Uterus (tissue), 4 donors: Measurements from ENCODE around the gene HPS4. TPM values are rescaled to one million over a fixed set of nuclear protein-coding genes. Genes with fewer than 3 reads are reported as not detected.

Source experiments
- DNase-seq, 2 donors: peaks; one replicate each; pipeline ENCODE4 v3.0.0-alpha.2; 2019 to 2020
- H3K27ac ChIP-seq, 2 donors: fragments of 200-600 bp; sonication (generic); 1 replicate in 1 of 2; 2 replicates in 1 of 2; pipeline ENCODE4 v1.5.1; 2016 to 2018
- H3K27me3 ChIP-seq, 2 donors: fragments of 200-600 bp; sonication (generic); one replicate each; pipeline ENCODE4 v1.5.1; 2018 to 2019; ENCODE audit warnings: control low read depth in 1 of 2
- H3K36me3 ChIP-seq, 2 donors: fragments of 200-600 bp; sonication (generic); one replicate each; pipeline ENCODE4 v1.5.1; 2019; ENCODE audit warnings: control low read depth in 1 of 2
- H3K4me1 ChIP-seq, 2 donors: fragments of 200-600 bp; sonication (generic); one replicate each; pipeline ENCODE4 v1.5.1; 2018 to 2019; ENCODE audit warnings: control low read depth in 1 of 2
- H3K4me3 ChIP-seq, 2 donors: fragments of 200-600 bp; sonication (generic); 1 replicate in 1 of 2; 2 replicates in 1 of 2; pipeline ENCODE4 v1.5.1; 2018 to 2019; ENCODE audit warnings: mild to moderate bottlenecking in 1 of 2
- H3K9me3 ChIP-seq, 2 donors: fragments of 200-600 bp; sonication (generic); one replicate each; pipeline ENCODE4 v1.5.1; 2019; ENCODE audit warnings: control low read depth in 1 of 2
- POLR2A ChIP-seq, 2 donors: fragments of 450-650 bp; IDR thresholded peaks; one replicate each; pipeline ENCODE4 v1.6.1; 2016; ENCODE audit warnings: antibody characterized with exemption in 2 of 2, mild to moderate bottlenecking in 1 of 2, moderate library complexity in 1 of 2
- intact Hi-C: fragments of 100-400 bp; cut with DNase I; formaldehyde crosslinking; loops from one replicate; pipeline ENCODE4 v1.15.1; 2023; ENCODE audit warnings: low total_unique reads
- total RNA-seq, 4 donors: library from RNA; depleted of rRNA in 3 of 4; stranded (reverse); fragments of >200 nt in 3 of 4; gene quantifications; one replicate each; pipeline versions ENCODE4 v1.1.0 to v1.2.4, GENCODE V29; 2014 to 2023
- TF ChIP-seq, protein P1 (sequence below), 4 experiments: fragments of 200-600 bp in 2 of 4; fragments of 450-650 bp in 2 of 4; sonication (generic) in 2 of 4; IDR thresholded peaks; one replicate each; pipeline ENCODE4 v1.5.1; 2016 to 2019; ENCODE audit warnings: antibody characterized with exemption in 4 of 4, mild to moderate bottlenecking in 2 of 4, moderate library complexity in 1 of 4
- donor health status: DM: yes; HTN: yes; CAD: no.

HPS4 gene
- total RNA-seq, 4 donors from 2014 or later = 23.5 to 65.6 (median 43.5) TPM

DNA sequence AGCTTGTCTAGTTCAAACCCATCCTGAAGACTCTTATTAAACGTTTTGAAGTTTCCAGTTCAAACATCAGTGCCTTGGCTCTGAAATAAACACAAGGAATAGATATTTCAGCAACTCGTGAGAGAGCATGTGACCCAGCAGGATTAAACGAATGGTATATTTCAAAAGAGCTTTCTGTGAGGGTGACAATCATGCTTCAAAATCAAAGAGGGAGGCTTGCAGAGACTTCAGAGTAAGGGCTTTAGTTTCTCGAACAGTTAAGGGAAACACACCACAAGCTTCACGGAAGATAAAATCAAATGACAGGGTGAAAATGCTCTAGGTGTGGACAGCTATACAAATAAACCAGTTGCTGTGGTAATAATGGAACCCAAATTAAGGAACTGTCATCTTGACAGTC, 1.4 kb downstream of the HPS4 start:
- peaks cover 14 to 27% of the 10 kb centered on the region in 2 donors for H3K4me1 ChIP-seq
- H3K4me3 ChIP-seq = no peak overlapping the region
- TF ChIP-seq, protein P1, sequence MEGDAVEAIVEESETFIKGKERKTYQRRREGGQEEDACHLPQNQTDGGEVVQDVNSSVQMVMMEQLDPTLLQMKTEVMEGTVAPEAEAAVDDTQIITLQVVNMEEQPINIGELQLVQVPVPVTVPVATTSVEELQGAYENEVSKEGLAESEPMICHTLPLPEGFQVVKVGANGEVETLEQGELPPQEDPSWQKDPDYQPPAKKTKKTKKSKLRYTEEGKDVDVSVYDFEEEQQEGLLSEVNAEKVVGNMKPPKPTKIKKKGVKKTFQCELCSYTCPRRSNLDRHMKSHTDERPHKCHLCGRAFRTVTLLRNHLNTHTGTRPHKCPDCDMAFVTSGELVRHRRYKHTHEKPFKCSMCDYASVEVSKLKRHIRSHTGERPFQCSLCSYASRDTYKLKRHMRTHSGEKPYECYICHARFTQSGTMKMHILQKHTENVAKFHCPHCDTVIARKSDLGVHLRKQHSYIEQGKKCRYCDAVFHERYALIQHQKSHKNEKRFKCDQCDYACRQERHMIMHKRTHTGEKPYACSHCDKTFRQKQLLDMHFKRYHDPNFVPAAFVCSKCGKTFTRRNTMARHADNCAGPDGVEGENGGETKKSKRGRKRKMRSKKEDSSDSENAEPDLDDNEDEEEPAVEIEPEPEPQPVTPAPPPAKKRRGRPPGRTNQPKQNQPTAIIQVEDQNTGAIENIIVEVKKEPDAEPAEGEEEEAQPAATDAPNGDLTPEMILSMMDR (IDR thresholded peaks at IDR 0.05) = no peak
- no peak for TF ChIP-seq POLR2A (IDR thresholded peaks at IDR 0.05)
- intact Hi-C loops = no loop called here
- H3K36me3 ChIP-seq = no peaks in the 10 kb centered on the region
- H3K9me3 ChIP-seq = no peaks in the 10 kb centered on the region
- DNase-seq = no peak
- H3K27ac ChIP-seq = no peak overlapping the region
- no peaks in the 10 kb centered on the region for H3K27me3 ChIP-seq

DNA sequence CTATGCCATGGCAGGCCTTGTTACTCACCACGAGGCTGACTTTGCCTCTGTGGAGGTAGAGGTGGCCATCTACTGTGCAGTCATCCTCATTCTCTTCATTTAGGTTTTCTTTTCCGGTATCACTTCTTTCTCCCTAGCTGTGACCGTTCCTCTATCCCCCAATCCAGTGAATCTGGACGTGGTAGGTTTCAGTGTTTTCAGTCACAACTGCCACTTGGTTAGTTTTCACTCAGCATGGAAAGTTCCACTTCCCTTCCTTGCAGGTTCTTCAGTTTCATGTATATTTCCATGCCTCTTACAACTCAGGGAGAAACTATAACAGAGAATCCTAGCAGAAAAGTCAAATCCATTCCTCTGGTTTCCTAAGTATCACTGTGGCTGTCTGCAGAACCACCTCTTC, 1.9 kb downstream of the HPS4 start:
- H3K36me3 ChIP-seq = no peaks in the 10 kb centered on the region
- no peak overlapping the region for H3K27ac ChIP-seq
- peaks cover 14 to 27% of the 10 kb centered on the region in 2 donors for H3K4me1 ChIP-seq

DNA sequence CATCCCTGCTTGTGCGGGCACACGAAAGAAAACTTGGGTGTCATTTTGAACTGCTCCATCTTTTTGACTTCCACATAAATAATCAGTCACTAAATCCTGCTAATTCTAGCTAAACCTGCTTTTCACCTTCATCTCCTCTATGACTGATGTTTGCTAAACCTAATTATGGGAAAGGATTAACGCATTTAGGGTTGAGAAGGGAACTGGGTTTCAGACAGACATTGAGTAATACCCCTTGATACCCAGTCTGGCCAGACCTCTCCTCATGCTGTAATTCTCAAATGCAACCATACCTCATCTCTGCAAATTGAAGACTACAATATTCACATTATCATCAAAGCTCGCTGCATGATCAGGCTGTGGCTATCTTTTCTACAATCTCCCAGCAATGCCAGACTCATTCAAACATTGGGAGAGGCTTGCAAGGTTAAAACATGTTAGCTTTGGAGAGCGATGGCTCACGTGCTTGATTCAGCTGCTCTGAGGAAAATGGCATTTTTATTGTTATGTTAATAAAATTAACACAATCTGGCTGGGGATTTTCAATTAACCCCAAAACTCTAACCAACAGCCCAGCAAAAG, 2.4 kb downstream of the HPS4 start:
- Histone ChIP-seq H3K36me3 (no peaks in the 10 kb centered on the region), H3K27me3 (no peaks in the 10 kb centered on the region), H3K9me3 (no peaks in the 10 kb centered on the region), H3K4me3 (no peak overlapping the region), H3K27ac (no peak overlapping the region), H3K4me1 (peaks cover 14 to 27% of the 10 kb centered on the region in 2 donors)
- intact Hi-C loops = no loop called here
- TF ChIP-seq POLR2A (IDR thresholded peaks at IDR 0.05) = no peak
- TF ChIP-seq, protein P1 (IDR thresholded peaks at IDR 0.05) = no peak
- no peak for DNase-seq

More for the DNA sequence above, 1.9 kb downstream of the HPS4 start:
- no peak for DNase-seq
- intact Hi-C loops = no loop called here
- no peak overlapping the region for H3K4me3 ChIP-seq
- no peaks in the 10 kb centered on the region for H3K27me3 ChIP-seq
- TF ChIP-seq, protein P1 (IDR thresholded peaks at IDR 0.05) = no peak
- TF ChIP-seq POLR2A (IDR thresholded peaks at IDR 0.05) = no peak
- no peaks in the 10 kb centered on the region for H3K9me3 ChIP-seq

DNA sequence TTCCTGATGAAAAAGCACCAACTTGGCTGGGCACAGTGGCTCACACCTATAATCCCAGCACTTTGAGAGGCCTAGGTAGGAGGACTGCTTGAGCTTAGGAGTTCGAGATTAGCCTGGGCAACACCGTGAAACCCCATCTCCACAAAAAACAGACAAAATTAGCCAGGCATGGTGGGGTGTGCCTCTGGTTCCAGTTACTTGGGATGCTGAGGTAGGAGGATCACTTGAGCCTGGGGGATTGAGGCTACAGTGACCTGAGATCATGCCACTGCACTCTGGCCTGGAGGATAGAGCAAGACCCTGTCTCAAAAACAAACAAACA, 3.0 kb downstream of the HPS4 start:
- Histone ChIP-seq H3K4me1 (peaks cover 14 to 27% of the 10 kb centered on the region in 2 donors), H3K9me3 (no peaks in the 10 kb centered on the region), H3K4me3 (no peak overlapping the region), H3K36me3 (no peaks in the 10 kb centered on the region), H3K27ac (no peak overlapping the region), H3K27me3 (no peaks in the 10 kb centered on the region)
- no peak for TF ChIP-seq POLR2A (IDR thresholded peaks at IDR 0.05)
- TF ChIP-seq, protein P1 (IDR thresholded peaks at IDR 0.05) = no peak
- no peak for DNase-seq
- intact Hi-C loops = no loop called here

DNA sequence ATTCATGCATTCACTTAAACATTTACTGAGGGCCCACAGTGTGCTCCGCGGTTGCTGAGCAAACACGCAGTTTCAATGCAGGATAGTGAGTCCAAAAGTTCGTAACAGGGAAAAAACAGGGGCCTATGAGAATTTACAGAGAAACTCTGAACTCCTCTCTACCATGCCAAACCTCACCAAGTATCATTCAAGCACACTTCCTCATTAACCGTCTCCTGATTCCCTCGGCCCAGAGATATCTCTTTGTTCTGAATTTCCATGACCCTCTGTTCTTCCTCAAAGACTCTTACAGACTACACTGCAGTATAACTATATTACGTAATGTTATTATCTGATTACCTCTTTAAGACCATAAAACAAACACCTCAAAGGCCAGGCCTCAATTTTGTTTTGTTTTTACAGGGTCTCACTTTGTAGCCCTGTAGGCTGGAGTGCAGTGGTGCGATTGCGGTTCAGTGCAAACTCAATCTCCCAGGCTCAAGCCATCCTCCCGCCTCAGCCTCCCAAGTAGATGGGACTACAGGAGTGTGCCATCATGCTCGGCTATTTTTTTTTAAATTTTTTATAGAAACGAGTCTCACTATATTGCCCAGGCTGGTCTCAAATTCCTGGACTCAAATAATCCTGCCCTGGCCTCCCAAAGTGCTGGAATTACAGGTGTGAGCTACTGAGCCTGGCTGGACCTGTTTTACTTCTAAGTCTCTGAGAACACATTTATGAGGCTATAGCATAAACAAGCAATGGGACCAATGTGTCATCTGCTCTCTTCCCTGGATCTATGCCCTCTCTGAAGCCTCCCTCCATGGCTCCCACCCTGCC, 3.6 kb downstream of the HPS4 start:
- Histone ChIP-seq H3K27ac (no peak overlapping the region), H3K4me1 (peaks cover 14 to 26% of the 10 kb centered on the region in 2 donors)
- intact Hi-C loops = no loop called here

More for the DNA sequence above, 3.6 kb downstream of the HPS4 start:
- TF ChIP-seq, protein P1 (IDR thresholded peaks at IDR 0.05) = no peak
- TF ChIP-seq POLR2A (IDR thresholded peaks at IDR 0.05) = no peak
- Histone ChIP-seq H3K27me3 (no peaks in the 10 kb centered on the region), H3K4me3 (no peak overlapping the region), H3K9me3 (no peaks in the 10 kb centered on the region), H3K36me3 (no peaks in the 10 kb centered on the region)
- no peak for DNase-seq
